NOMO-1 treated with DMSO at 0.1 percent for 48 hours (cell line): ENCODE results near the gene PADI1.

Source experiments
- DNase-seq: peaks from one replicate; lab custom pipeline; 2025; ENCODE audit not compliant: unreplicated experiment; lab: John Stamatoyannopoulos, UW

The PADI1 gene

GRCh38 chr1:17196496-17197185 lies 8.3 kb upstream of the PADI1 start:
- no peak for DNase-seq

DNA sequence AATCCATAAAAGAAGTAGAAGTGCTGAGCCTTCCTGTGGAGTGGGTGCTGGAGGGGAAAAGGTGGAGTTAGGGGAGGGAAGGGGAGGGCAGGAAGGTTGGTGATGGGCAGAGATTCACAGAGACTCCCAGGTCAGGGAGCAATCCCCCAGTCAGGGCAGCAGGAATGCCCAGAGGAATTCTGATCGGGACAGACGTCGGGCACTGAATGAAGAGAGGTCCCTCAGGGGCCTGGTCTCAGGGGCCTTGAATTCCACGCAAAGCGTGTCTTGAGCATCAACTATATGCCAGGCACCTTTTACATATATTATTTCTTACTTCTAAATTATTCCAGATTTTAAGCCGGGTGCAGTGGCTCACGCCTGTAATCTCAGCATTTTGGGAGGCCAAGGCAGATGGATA lies 7.2 kb upstream of the PADI1 start:
- no peak for DNase-seq

DNA sequence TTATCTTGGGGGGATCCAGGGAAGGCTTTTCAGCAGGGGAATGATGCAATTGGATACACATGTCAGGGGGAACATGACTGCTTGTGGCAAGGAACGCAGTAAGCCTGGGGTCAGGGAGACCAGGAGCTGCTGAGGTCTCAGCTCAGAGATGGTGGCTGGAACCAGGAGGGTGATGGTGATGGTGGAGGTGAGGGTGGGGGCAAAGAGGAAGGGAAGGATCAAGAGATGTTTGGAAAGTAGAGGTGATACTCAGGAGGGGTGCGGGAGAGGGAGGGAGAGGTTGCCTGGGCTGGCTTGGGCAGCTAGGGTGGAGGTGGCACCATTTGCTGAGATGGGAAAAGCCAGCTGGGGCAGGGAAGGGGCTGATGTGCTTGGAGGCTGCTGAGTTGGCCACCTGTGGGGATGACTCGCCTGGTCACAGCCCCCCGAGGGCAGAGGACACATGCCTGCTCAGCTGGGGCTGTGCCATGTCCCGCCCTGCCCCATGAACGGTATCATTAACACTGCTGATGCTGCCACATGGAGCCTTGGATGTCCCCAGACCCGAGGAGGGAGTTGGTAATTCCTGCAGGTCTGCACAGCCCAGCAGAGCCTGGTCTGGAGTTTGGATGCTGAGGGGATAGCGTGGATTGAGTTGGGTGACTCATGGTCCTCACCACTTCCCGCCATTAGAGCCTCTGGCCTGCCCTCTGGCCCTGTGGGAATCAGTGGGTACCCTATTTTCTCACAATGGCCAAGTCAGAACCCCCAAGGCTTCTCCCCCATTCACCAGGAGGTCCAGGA lies 6.3 kb upstream of the PADI1 start:
- DNase-seq, result no peak

GRCh38 chr1:17199267-17200044 lies 5.5 kb upstream of the PADI1 start:
- DNase-seq, result no peak

DNA sequence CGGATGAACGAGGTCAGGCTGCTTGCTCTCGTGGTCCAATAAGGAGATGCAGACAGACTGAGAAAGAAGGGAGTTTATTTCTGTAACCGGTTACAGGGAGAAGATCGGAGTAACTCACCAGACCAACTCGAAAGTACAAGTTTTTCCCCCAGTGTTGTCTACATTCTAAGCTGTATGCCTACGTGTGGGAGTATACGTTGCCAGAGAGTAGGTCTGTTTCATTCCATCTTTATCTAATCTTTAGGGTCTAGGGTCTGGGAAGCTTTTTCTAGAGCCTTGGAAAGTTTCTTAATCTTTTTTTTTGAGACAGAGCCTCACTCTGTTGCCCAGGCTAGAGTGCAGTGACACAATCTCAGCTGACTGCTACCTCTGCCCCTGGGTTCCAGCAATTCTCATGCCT lies 4.7 kb upstream of the PADI1 start:
- no peak for DNase-seq

- no peak for DNase-seq
Observed at GRCh38 chr1:17200756-17201155, 4.2 kb upstream of the PADI1 start.

- DNase-seq, result no peak
Observed at GRCh38 chr1:17201201-17202021, 3.5 kb upstream of the PADI1 start.

GRCh38 chr1:17205652-17206051 lies 724 bp downstream of the PADI1 start:
- DNase-seq, result no peak

DNA sequence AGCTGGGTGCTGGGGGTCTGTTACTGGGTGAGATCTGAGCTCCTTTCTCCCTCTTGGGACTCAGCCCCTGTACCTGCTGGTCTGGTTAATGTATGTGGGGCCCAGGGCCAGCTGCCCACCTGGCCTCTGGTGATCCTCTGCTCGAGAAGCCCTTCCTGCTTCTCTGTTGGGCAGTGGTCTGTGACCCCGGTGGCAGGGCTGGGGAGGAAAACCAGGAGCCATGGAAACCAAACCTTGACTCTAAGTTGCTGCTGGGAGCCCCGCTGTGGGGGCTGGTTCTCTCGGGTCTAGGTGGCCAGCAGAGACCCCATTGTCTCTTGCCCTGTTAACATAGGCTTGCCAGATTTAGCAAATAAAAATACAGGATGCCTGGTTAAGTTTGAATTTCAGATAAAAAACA lies 1.3 kb downstream of the PADI1 start:
- DNase-seq, result no peak

DNA sequence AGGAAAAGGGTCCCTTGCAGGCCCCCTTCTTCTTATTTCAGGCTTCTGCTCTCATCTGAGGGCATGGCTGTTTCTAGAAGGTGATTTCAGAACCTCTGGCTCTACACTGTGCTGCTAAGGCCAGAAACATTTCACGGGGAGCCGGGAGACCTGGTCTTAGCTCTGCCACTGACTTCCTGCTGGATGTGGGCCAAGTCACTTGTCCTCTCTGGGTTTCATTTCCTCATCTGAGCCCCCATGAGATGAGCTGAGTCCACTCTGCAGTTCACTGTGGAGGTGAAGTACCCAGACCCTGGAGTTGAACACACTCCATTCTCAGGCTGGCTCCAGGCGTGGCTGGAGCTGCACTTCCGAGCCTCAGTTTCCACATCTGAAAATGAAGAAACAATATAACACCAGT lies 2.1 kb downstream of the PADI1 start:
- DNase-seq, result peak; percentile 95

- peak; percentile 41 for DNase-seq
Observed at GRCh38 chr1:17207540-17207939, 2.6 kb downstream of the PADI1 start.

DNA sequence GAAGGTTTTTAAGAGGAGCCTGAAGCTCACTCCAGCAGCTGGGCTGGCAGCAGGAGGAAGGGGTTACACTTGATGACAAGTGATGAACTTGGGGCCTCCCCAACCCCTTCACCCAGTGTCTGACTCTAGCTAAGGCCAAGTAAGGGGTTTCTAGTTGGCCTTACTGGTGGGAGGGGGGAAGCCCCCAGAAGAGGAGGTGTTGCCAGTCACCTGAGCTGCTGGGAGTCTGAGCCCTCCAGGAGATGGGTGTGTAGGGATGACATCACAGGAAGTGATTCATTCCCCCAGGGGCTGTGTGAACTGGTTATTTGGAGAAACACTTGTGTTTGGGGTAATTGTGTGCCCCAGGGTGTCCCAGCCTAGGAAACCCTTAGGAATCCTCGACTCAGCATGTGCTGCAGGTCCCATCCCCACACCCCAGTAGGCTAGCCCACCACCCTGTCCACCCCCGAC lies 3.1 kb downstream of the PADI1 start:
- DNase-seq, result peak; percentile 47

GRCh38 chr1:17208546-17208945 lies 3.6 kb downstream of the PADI1 start:
- no peak for DNase-seq

DNA sequence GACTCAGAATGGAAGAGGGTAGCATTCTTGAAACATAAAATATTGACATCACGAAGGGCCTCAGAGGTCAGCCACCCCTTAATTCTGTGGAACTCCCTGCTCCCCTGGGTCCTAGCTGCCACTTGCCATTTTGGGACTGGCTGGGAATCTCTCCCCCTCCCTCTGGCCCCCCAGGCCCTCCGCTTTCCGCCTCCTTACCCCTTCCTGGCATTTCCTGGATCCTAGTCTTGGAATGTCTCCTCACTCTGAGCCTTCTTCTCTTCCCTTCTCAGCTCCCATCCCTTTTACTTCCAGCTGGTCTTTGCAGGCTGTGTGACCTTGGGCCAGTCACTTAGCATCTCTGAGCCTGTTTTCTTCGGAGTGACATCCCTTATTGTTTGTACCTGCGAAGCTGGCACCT lies 4.5 kb downstream of the PADI1 start:
- DNase-seq, result no peak

DNA sequence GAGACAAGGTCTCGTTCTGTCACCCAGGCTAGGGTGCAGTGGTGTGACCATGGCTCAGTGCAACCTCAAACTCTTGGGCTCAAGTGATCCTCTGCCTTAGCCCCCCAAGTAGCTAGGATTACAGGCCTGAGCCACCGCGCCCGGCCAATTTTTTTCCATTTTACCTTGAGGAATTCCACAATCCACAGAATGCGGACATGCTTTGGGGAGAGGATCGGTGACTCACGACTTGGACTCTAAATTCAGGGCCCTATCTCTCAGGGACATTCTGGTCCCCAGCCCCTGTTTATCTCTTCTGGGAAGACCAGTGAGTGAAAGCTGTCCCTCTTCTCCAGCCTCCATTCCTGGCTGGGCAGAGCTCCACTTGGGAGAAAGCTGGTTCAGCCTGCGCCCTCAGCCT lies 5.2 kb downstream of the PADI1 start:
- DNase-seq, result no peak

GRCh38 chr1:17211377-17211776 lies 6.4 kb downstream of the PADI1 start:
- no peak for DNase-seq

DNA sequence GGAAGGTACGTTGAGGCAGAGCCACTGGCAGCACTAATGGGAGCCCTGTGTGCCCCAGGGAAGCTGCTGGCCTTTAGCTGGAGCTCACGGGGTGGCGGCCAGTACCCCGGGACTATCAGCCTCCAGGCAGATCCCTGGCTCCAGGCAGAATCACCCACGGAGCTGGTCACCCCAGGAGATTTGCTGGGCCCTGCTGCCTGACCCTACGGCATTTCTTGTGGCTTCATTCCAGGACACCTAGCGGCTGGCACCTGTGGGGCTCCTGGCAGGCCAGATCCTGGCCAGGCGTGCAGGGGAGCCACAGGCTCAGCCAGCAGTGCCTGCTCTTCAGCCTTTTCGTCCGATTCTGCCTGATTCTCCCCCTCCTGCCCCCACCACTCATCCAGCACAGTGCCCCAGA lies 7.1 kb downstream of the PADI1 start:
- DNase-seq, result no peak

GRCh38 chr1:17212487-17213121 lies 7.7 kb downstream of the PADI1 start:
- DNase-seq, result peak; percentile 37

- DNase-seq, result no peak
Observed at GRCh38 chr1:17213148-17213781, 8.3 kb downstream of the PADI1 start.

GRCh38 chr1:17213782-17214148 lies 8.8 kb downstream of the PADI1 start:
- DNase-seq, result no peak
